Hematopoietic multipotent progenitor cell treated with erythropoietin and hydrocortisone succinate and interleukin-3 and kit ligand, for 8 days (in vitro differentiated cells): ENCODE results near the gene EFEMP1.

Source experiments
- DNase-seq: peaks from one replicate; pipeline ENCODE4 v3.0.0-alpha.2; 2015

Gene EFEMP1

GRCh38 chr2:55931281-55931680, 7.7 kb upstream of the EFEMP1 start:
- DNase-seq: no peak

- no peak for DNase-seq
Observed at GRCh38 chr2:55929476-55929875, 5.9 kb upstream of the EFEMP1 start.

- no peak for DNase-seq
Observed at GRCh38 chr2:55926974-55927373, 3.4 kb upstream of the EFEMP1 start.

DNA sequence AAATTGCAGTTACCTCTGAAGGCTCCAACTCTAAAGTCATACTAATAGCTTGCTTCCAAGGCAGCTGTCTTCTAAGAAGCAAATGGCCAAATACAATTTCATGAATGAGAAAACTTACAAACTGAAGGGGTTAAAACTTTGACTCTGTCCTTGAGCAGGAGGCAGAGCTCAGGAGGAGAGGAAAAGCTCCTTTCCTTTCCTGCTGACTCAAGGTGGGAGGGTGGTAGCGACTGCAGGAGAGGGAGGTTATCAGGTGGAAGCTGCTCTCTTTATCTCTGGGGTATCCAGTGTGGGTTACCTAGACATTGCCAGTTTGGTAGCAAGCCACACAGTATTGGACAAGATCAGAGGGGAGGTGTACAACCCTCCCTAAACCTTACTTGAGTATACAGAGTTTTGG, 2.7 kb upstream of the EFEMP1 start:
- no peak for DNase-seq

GRCh38 chr2:55923982-55924321, 370 bp upstream of the EFEMP1 start:
- no peak for DNase-seq

DNA sequence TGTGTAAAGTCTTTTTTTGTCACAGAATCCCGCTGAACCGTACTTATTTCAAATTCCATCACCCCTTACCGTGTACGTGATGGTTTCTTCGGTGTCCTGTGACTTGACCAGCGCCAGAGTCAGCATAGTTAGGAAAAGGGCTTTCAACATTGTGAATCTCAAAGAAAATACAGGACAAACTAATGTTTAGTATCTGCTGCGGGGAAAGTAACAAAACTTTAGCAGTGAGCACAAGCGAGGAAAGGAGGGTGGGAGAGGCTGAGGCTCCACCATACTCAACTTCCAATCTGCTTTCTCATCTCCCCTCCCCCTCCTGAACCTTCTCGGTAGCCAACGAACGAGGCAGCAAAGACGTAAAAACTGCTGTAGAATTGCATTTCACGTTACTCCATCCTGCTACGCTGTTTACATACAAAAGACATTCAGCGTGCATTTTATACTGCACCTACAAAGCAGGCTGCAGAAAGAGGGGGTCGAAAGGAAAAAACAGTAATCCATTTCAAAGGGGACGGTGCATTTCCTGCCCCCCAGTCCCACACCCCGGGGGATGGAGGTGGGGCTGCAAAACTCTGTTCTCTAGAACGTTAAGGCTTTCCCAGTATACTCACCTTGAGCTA, 1.2 kb downstream of the EFEMP1 start:
- no peak for DNase-seq

DNA sequence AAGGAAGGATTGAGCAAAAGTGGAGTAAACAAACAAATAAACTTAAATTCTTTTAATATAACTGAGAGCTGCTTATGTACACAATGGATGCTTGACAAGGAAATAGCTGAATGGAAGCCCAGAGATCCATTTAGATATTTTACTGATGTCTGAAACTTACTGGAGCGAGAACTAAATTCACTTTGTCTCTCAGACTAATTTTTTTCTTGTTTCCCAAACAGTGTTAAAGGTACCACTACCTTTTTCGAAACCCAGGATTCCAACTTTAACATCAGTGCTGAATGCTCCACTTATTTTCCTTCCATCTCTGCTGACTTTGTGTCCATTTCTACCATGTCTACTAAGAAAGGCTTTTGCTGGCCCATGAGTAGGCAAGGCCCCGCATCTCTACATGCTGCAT, 4.0 kb downstream of the EFEMP1 start:
- no peak for DNase-seq

DNA sequence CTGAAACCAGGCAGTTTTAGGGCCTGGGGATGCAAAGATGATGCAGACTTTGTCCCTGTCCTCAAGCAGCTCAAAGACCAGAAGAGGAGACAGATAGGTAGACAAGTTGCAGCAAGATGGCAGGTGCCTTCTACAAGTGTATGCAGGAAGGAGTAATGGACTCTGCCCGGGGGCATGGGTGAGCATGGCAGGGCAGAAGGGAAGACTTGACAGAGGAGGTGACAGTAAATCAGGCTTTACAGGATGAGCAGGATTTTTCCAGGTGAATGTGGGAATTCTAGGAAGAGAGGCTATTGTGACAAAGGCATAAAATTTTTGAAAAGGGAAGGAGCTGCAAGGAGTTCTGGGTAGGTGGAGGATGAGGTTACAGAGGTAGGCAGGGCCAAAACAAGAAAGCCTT, 4.7 kb downstream of the EFEMP1 start:
- DNase-seq: no peak

GRCh38 chr2:55917713-55918390, 5.7 kb downstream of the EFEMP1 start:
- DNase-seq: no peak

DNA sequence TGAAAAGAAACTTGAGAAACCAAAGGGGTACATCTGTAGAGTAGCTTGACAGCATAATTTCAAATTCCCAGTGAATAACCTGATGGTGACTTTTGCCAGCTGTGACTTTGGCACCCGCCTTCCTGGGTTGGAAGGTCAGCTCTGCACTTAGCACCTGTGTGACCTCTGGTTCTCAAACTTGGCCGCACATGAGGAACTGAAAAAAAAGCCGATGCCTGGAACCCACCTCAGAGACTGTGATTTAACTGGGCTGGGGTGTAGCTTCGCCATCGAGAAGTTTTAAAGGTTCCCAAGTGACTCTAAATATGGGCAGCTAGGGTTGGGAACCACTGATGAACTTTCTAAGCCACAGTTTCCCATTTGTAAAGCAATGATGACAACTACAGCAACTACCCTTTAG, 6.5 kb downstream of the EFEMP1 start:
- DNase-seq: no peak

DNA sequence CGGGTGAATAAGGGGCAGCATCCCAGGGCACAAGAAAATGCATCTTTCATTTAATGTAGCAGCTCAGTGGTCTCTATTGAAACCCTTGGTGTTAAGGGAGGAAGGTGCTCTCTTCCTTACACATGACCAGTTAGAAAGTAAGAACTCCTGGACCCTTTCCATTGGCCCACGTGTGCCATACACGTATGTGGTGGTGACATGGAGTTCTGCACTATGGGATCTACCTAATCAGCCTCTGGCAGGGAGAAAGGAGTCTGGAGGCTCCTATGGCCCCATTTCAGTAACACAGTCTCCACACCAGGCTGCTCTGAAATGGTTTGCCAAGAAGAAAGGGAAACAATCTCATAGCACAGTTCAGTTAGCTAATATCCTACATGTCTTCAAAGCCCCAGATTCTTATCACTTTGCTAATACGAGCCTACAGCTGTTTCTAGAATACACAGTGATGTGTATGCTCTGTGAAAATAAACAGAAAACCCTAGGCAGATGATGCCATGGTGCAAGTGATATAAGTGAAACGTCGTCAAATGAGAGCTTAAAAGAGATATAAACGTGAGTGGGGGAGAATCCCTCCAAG, 7.0 kb downstream of the EFEMP1 start:
- DNase-seq: no peak

DNA sequence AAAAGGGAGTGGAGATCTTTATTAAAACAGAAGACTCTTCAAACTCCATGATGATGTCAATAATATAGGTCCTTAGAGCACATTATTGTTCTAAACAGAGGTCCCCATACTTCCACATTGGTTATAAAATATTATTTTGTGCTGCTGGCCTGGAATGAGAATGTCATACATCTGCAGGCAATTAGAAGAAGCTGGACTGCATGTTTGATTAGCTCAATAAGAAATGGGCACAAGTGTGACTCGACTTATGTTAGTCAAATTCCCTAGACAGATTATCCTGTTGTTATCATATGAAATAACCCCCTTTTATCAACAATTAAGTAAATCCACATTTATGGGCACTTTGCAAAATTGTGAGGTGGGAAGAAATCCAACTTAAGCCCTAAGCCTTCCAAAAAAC, 8.8 kb downstream of the EFEMP1 start:
- no peak for DNase-seq

DNA sequence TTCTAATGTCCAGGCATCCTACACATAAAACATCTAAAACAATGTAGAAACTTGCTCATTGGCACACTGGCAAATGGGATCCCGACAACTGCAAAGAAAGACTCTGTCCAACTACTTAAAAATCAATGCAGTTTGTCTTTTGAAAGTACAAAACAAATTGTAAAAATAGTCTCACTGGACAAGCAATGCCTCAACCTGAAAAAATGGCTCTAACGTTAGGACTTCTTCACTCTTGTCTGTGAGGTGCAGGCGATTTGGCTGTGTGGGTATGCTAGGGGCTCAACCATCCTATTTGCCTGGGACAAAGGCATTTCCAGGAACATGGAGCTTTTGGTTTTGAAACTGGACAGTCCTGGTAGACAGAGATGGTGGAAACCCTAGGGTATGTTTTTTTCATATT, 10.7 kb downstream of the EFEMP1 start:
- DNase-seq: no peak

GRCh38 chr2:55910077-55910476, 13.5 kb downstream of the EFEMP1 start:
- DNase-seq: no peak

DNA sequence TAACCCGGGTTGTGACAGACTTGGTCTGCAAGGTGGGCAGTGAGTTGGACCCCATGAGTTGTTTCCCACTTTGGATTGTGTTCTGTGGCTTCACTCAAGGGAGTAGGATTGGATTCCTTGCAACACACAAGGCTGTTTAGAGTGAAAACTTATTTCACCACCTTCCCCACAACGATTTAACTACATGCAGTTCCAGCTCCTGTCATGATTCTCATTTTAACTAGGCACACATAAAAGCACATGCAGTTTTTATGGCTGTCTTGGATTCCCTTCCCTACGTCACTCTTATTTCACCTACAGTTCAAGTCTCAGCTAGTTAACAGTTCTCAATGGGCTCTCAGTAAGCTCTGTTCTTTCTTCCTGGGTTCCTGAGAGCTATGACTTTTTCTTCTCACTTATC, 15.9 kb downstream of the EFEMP1 start:
- DNase-seq: no peak

- DNase-seq: no peak
Observed at GRCh38 chr2:55906993-55907392, 16.6 kb downstream of the EFEMP1 start.

DNA sequence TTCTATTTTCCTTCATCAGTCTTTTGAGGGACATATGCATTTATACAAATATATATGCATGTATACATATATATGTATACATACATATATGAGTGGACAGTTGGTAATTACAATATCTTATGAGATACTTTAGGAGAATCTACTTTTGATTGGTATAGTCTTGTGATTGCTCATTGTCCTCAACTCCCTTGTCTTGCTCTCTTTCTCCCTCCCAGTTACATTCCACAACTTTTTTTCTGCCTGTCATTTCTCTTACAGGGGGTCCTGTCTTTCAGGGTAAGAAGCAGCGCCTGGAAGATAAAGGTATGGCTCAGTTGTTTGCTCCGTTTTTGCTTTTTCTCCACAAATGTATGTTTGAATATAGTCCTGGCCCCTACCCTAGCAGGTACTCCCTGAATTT, 19.9 kb downstream of the EFEMP1 start:
- DNase-seq: no peak

- DNase-seq: no peak
Observed at GRCh38 chr2:55902971-55903370, 20.6 kb downstream of the EFEMP1 start.

DNA sequence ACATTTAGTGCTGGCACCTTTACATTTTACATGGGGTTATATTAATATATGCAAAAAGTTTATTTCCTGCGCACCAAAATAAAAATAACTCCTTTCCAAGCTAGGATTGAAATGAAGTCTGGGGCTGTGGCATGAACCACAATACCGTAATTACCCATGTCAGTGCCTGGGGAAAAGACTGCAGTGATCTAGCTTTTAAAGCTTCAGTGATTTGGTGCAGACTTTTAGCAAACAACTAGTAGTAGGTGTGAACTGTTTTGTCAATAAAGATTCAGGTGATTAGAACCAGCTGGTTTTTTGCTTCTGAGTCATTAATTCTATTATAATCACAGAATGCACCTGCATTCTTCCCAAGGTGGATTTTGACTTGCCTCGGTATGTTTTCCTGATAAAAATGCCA, 21.2 kb downstream of the EFEMP1 start:
- no peak for DNase-seq

DNA sequence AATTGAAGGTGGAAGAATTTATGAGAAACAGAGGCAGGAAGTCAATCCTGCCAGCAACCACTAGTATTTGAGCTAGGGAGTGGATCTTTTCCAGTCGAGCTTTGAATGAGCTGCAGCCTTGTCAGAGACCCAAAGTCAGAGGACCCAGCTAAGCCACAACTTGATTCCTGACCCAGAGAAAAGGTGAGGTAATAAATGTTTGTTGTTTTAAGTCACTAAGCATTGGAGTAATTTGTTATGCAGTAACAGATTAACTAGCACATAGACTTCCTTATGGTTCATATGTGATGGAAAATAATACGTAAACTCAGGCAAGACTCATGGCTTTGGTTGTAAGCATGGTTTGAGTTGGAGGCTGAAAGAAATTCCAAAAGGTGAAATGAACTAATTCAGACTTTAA, 21.6 kb downstream of the EFEMP1 start:
- DNase-seq: no peak

DNA sequence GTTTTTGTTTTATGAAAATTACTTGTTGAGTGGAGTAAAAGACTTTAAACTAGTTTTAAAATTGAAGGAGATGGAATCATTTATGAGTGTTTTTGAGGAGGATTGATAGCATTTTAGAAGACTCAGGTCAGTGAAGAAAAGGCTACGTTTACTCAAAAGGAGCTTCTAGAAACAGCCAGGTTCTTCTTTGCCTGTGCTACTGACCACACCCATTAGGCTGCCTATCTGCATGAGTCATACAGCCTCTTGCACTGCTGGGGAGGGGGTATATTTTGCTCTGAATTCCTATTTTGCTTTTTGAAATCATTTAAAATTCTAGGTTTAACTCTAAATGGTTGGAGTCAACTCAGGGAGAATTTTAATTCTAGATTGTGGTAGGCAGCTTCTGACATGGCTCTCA, 22.3 kb downstream of the EFEMP1 start:
- no peak for DNase-seq

- no peak for DNase-seq
Observed at GRCh38 chr2:55899881-55900280, 23.7 kb downstream of the EFEMP1 start.

DNA sequence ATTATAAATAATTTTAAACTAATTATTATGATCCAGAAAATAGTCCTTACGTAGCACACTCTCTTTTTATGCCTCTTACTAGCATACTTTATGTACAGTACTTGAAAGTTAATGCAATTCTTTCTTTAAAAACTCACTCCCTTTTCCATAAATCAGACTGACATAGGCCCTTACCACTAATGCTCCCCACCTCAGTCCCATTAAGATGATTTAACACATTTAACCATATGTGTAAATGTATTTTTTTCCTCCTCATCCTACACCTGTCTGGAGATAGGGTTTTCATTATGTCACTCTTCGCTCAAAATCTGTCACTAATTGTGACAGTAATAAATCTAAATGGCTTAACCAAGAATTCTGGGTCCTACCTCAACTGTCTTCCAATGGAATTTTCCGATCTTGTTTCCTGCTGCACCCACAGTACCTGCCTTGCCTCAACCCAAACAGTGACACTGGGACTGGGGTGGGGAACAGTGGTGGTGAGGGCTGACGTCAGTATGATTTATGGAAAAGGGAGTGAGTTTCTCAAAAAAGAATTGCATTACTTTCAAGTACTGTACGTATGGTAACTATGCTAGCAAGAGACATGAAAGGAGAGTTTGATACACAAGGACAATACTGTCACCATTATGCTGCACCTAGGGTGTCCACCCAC, 25.1 kb downstream of the EFEMP1 start:
- no peak for DNase-seq

DNA sequence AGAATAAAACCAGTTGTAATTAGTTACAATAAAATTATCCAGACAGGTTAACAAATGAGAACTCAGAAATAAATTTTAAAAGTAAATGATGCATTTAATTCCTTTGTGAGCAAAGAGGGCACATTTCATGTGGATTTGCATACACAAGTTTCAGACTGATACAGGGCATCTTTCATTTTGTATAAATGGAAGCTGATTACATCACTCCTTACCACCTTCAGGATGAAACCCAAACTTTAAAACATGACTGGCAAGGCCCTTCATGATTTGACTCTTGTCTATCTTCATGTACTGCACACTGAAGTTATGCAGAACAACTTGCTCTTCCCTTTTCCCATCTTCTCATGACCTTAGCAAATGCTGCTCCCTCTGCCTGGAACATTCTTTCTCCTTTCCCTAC, 26.9 kb downstream of the EFEMP1 start:
- no peak for DNase-seq
